MM.1S (cell line): ENCODE measurements around the gene ZFR2.
A peak's percentile ranks its signal among the peaks of the same experiment; 100 is the strongest.
"Not testable (repeated sequence)": the region's sequence is repeated elsewhere in the genome, so short reads cannot be mapped to it uniquely, and the experiment has no call there.

Source experiments
- DNase-seq: peaks from one replicate; pipeline ENCODE4 v3.0.0-alpha.2; 2015
- H2AFZ ChIP-seq: fragments of 300-600 bp; sonication (generic); 2 replicates; pipeline ENCODE4 v1.6.0; 2016; ENCODE audit warnings: antibody characterized with exemption, low read length
- H3F3A ChIP-seq: fragments of 300-600 bp; sonication (generic); 2 replicates; pipeline ENCODE4 v1.6.1; 2016; ENCODE audit warnings: mild to moderate bottlenecking, antibody characterized with exemption, low read length, moderate library complexity, mixed read lengths; ENCODE audit not compliant: insufficient read depth
- H3K27ac ChIP-seq: fragments of 300-600 bp; sonication (generic); 2 replicates; pipeline ENCODE4 v1.5.1; 2016; ENCODE audit warnings: mild to moderate bottlenecking, low read length
- H3K27me3 ChIP-seq: fragments of 300-600 bp; sonication (generic); replicated peaks from 2 replicates; pipeline ENCODE4 v1.6.0; 2016; ENCODE audit warnings: low read length; ENCODE audit not compliant: insufficient read depth
- H3K36me3 ChIP-seq: fragments of 300-600 bp; sonication (generic); replicated peaks from 2 replicates; pipeline ENCODE4 v1.6.1; 2016; ENCODE audit warnings: mild to moderate bottlenecking, low read length, mixed read lengths; ENCODE audit not compliant: insufficient read depth
- H3K4me1 ChIP-seq: fragments of 300-600 bp; sonication (generic); 2 replicates; pipeline ENCODE4 v1.6.1; 2016; ENCODE audit warnings: low read length, mixed read lengths
- H3K4me2 ChIP-seq: fragments of 300-600 bp; sonication (generic); 2 replicates; pipeline ENCODE4 v1.6.0; 2016; ENCODE audit warnings: low read depth, low read length
- H3K4me3 ChIP-seq: fragments of 300-600 bp; sonication (generic); 2 replicates; pipeline ENCODE4 v1.5.1; 2016; ENCODE audit warnings: low read length, mixed read lengths
- H3K79me2 ChIP-seq: fragments of 300-600 bp; sonication (generic); 2 replicates; pipeline ENCODE4 v1.6.1; 2016; ENCODE audit warnings: mixed run types, low read length, mixed read lengths
- H3K9ac ChIP-seq: fragments of 300-600 bp; sonication (generic); 2 replicates; pipeline ENCODE4 v1.6.1; 2016; ENCODE audit warnings: low read length, mixed read lengths
- H3K9me2 ChIP-seq: fragments of 300-600 bp; sonication (generic); replicated peaks from 2 replicates; pipeline ENCODE4 v1.6.1; 2016; ENCODE audit warnings: mild to moderate bottlenecking, low read length, mixed read lengths; ENCODE audit not compliant: insufficient read depth
- H3K9me3 ChIP-seq: fragments of 300-600 bp; sonication (generic); replicated peaks from 2 replicates; pipeline ENCODE4 v1.6.1; 2016; ENCODE audit warnings: mild to moderate bottlenecking, low read length, mixed read lengths; ENCODE audit not compliant: insufficient read depth
- H4K20me1 ChIP-seq: fragments of 300-600 bp; sonication (generic); 2 replicates; pipeline ENCODE4 v1.6.1; 2016; ENCODE audit warnings: mild to moderate bottlenecking, low read length, moderate library complexity, mixed read lengths; ENCODE audit not compliant: insufficient read depth
- EZH2 ChIP-seq: fragments of 300-600 bp; sonication (generic); optimal IDR thresholded peaks from 2 replicates; pipeline ENCODE3; 2017; ENCODE audit warnings: low read depth, mild to moderate bottlenecking, antibody characterized with exemption, low read length, mixed read lengths
- EZH2phosphoT487 ChIP-seq: fragments of 300-600 bp; sonication (generic); IDR thresholded peaks from 2 replicates; pipeline ENCODE4 v1.6.1; 2018; ENCODE audit warnings: antibody characterized with exemption, low read length
- TF ChIP-seq, protein P1 (sequence below): fragments of 300-600 bp; sonication (generic); IDR thresholded peaks from 2 replicates; pipeline ENCODE4 v1.5.1; 2016; ENCODE audit warnings: antibody characterized with exemption, low read length, mixed read lengths

ZFR2 gene

DNA sequence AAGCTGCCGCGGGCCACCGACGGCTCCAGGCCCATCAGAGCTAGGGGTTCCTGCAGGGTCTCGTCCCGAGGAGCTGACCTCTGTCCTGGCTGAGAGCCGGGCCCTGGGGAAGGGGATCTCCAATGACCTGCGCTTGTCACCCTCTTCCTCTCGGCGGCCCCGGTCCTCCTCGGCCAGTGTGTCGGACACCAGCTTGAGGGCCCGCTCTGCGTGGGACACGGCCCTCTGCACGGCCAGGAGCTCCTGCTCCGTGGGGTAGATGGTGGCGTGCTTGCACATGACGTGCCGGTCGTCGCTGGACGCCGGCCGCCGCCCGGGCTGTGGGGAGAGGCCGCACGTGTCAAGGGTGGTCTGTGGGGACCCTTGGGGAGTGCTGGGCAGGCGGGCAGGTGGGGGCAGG, 49.9 kb downstream of the ZFR2 start:
- no peak overlapping the region for H2AFZ ChIP-seq
- no peaks in the 10 kb centered on the region for H3K4me1 ChIP-seq
- peaks cover 93% of the 10 kb centered on the region for H3K27me3 ChIP-seq
- no peak for DNase-seq
- no peaks in the 10 kb centered on the region for H4K20me1 ChIP-seq
- H3K9me2 ChIP-seq = no peaks in the 10 kb centered on the region
- no peak overlapping the region for H3K4me2 ChIP-seq
- no peak overlapping the region for H3K27ac ChIP-seq
- H3K9me3 ChIP-seq = no peaks in the 10 kb centered on the region
- no peak overlapping the region for H3K4me3 ChIP-seq
- H3F3A ChIP-seq = no peaks in the 10 kb centered on the region
- TF ChIP-seq EZH2phosphoT487 (0 out of 2 replicates have a peak, but pooled peaks have one; percentile 18), EZH2 (no peak)
- TF ChIP-seq, protein P1, sequence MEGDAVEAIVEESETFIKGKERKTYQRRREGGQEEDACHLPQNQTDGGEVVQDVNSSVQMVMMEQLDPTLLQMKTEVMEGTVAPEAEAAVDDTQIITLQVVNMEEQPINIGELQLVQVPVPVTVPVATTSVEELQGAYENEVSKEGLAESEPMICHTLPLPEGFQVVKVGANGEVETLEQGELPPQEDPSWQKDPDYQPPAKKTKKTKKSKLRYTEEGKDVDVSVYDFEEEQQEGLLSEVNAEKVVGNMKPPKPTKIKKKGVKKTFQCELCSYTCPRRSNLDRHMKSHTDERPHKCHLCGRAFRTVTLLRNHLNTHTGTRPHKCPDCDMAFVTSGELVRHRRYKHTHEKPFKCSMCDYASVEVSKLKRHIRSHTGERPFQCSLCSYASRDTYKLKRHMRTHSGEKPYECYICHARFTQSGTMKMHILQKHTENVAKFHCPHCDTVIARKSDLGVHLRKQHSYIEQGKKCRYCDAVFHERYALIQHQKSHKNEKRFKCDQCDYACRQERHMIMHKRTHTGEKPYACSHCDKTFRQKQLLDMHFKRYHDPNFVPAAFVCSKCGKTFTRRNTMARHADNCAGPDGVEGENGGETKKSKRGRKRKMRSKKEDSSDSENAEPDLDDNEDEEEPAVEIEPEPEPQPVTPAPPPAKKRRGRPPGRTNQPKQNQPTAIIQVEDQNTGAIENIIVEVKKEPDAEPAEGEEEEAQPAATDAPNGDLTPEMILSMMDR = no peak
- H3K9ac ChIP-seq = no peak overlapping the region
- H3K36me3 ChIP-seq = no peaks in the 10 kb centered on the region
- no peaks in the 10 kb centered on the region for H3K79me2 ChIP-seq

DNA sequence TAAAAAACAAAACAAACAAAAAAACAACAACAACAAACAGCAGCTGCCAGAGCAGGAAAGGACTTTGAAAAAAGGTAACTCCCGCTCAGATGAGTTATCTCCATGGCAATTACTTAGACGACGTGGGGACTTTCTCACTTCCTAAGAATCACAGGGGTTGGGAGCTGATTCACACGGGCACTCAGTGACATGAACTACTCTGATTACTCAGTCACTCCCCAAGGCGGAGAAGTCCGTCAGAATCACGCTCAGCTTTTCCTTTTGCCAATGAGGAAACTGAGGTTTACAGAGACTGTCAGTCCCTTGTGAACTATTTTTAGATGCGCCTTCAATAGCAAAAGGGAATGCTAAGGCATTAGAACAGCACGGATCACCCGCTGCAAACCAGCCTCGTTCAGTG, 50.4 kb downstream of the ZFR2 start:
- Histone ChIP-seq H3K4me1 (no peaks in the 10 kb centered on the region), H3K4me2 (no peak overlapping the region), H3K9me3 (no peaks in the 10 kb centered on the region), H3K79me2 (no peaks in the 10 kb centered on the region), H3K27me3 (peaks cover 93% of the 10 kb centered on the region), H3K4me3 (no peak overlapping the region), H3K9me2 (no peaks in the 10 kb centered on the region), H3F3A (no peaks in the 10 kb centered on the region), H3K9ac (no peak overlapping the region), H4K20me1 (no peaks in the 10 kb centered on the region), H3K27ac (no peak overlapping the region), H2AFZ (no peak overlapping the region), H3K36me3 (no peaks in the 10 kb centered on the region)
- TF ChIP-seq, protein P1 = no peak
- TF ChIP-seq EZH2phosphoT487 = 0 out of 2 replicates have a peak, but pooled peaks have one; percentile 36
- TF ChIP-seq EZH2 = no peak
- DNase-seq = no peak

DNA sequence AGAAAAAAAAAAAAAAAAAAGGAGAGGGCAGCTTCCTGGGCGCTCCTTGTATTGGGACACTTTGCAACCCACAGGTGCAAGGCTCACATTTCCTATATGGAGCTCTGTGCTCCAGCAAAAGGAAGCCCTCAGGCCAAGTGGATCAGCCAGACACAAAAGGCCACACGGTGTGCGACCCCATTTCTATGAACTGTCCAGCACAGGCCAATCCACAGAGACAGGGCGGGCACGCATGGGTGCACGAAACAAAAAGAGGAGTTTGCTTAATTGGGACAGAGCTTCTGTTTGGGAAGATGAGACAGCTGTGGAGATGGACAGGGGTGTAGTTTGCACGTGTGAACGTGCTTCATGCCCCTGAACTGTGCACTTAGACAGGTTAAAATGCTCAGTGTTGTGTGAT, 51.1 kb downstream of the ZFR2 start:
- no peak overlapping the region for H3K4me3 ChIP-seq
- H3K36me3 ChIP-seq = no peaks in the 10 kb centered on the region
- no peaks in the 10 kb centered on the region for H3K79me2 ChIP-seq
- peaks cover 93% of the 10 kb centered on the region for H3K27me3 ChIP-seq
- no peaks in the 10 kb centered on the region for H4K20me1 ChIP-seq
- TF ChIP-seq EZH2 = no peak
- no peak for TF ChIP-seq EZH2phosphoT487
- H3K4me2 ChIP-seq = no peak overlapping the region
- no peaks in the 10 kb centered on the region for H3F3A ChIP-seq
- no peak overlapping the region for H3K27ac ChIP-seq
- no peak overlapping the region for H3K9ac ChIP-seq
- no peak overlapping the region for H2AFZ ChIP-seq
- no peaks in the 10 kb centered on the region for H3K9me2 ChIP-seq
- DNase-seq = no peak
- H3K4me1 ChIP-seq = no peaks in the 10 kb centered on the region
- H3K9me3 ChIP-seq = no peaks in the 10 kb centered on the region

DNA sequence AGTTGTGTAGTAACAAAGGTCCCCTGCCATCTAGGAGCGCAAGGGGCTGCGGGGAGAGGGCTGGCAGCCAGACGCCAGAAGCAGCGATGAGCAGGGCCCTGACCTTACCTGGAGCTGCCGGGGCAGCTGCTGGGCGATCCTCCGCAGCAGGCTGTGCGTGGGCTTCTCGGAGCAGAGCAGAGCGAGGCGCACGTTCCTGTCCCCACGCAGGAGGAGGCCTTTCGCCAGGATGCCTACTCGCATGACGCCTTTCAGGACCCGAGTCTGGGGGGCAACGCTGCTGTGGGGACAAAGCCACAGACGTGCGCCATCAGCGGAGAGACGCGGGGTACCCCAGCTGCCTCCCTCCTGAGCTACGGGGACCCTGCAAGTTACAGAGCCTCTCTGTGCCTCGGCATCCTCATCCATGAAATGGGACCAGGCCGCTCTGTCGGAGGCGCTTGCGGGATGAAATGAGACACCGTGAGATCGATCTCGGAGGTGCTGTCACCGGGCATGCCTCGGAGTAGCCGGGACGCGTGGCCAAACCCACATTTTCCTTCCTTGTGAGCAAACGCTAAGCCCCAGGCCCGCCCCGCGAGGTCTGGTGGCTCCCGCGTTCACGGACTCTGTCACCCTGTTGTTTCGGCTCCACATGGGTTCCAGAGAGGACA, 52.1 kb downstream of the ZFR2 start:
- no peaks in the 10 kb centered on the region for H3K9me2 ChIP-seq
- H3K9ac ChIP-seq = no peak overlapping the region
- H3F3A ChIP-seq = no peaks in the 10 kb centered on the region
- no peak overlapping the region for H3K4me3 ChIP-seq
- no peaks in the 10 kb centered on the region for H3K4me1 ChIP-seq
- H2AFZ ChIP-seq = no peak overlapping the region
- H4K20me1 ChIP-seq = no peaks in the 10 kb centered on the region
- no peak for TF ChIP-seq EZH2
- no peak for TF ChIP-seq EZH2phosphoT487
- TF ChIP-seq, protein P1 = no peak
- no peaks in the 10 kb centered on the region for H3K36me3 ChIP-seq
- no peak overlapping the region for H3K4me2 ChIP-seq
- DNase-seq = no peak
- H3K27me3 ChIP-seq = peaks cover 96% of the 10 kb centered on the region
- H3K79me2 ChIP-seq = no peaks in the 10 kb centered on the region
- no peak overlapping the region for H3K27ac ChIP-seq
- H3K9me3 ChIP-seq = no peaks in the 10 kb centered on the region

DNA sequence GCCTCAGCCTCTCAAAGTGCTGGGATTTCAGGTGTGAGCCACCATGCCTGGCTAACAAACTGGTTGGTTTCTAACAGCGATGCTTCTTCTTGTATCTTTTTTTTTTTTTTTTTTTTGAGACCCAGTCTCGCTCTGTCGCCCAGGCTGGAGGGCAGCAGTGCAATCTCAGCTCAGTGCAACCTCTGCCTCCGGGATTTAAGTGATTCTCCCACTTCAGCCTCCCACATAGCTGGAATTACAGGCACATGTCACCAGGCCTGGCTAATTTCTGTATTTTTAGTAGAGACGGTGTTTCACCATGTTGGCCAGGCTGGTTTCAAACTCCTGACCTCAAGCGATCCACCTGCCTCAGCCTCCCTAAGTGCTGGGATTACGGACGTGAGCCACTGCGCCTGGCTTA, 52.7 kb downstream of the ZFR2 start:
- not testable (repeated sequence) for H3K9me2 ChIP-seq, H3K4me2 ChIP-seq, H4K20me1 ChIP-seq, H3K4me3 ChIP-seq, H3K27ac ChIP-seq, H3K79me2 ChIP-seq, H2AFZ ChIP-seq, H3K36me3 ChIP-seq, H3K9me3 ChIP-seq, H3F3A ChIP-seq, DNase-seq, H3K4me1 ChIP-seq, H3K9ac ChIP-seq
- H3K27me3 ChIP-seq = peaks cover 97% of the 10 kb centered on the region
